HG03045 (cell line): ENCODE data around the gene DNAJC8.

ENCODE experiments used
- ATAC-seq: cut with Tn5 transposase; IDR thresholded peaks from one replicate; pipeline ENCODE4 v1.9.1; 2021; ENCODE audit warnings: mild to moderate bottlenecking, moderate library complexity; ENCODE audit not compliant: unreplicated experiment

DNAJC8 gene, protein sequence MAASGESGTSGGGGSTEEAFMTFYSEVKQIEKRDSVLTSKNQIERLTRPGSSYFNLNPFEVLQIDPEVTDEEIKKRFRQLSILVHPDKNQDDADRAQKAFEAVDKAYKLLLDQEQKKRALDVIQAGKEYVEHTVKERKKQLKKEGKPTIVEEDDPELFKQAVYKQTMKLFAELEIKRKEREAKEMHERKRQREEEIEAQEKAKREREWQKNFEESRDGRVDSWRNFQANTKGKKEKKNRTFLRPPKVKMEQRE

GRCh38 chr1:28232558-28233263 lies at the start of gene DNAJC8:
Gene DNAJC8 (minus strand): TSS chr1:28233029. CDS start chr1:28232998, 31 bp downstream.
- ATAC-seq: peak; percentile 43

GRCh38 chr1:28281608-28282425 lies 49.0 kb upstream of the DNAJC8 start:
- no peak for ATAC-seq

GRCh38 chr1:28280977-28281381 lies 48.1 kb upstream of the DNAJC8 start:
- ATAC-seq: no peak

DNA sequence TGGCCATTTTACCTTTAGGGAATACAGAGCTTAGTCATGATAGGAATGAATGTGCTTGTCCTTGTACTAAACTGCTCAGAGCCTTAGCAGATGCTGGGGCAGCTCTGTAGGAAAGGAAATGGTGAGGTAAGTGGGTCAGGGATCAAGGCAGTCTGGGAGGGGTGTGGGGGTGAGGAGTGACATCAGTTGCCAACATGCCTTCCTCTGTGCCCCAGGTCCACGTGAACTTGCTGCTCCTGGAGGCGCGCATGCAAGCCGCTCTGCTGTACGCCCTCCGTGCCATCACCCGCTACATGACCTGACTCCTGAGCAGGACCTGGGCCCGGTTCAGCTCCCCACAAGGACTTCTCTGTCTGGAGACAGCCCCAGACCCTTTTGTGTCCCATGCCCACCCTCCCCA lies 47.7 kb upstream of the DNAJC8 start:
- ATAC-seq: no peak

- no peak for ATAC-seq
These were observed 46.9 kb upstream of the DNAJC8 start for GRCh38 chr1:28279721-28280120.

DNA sequence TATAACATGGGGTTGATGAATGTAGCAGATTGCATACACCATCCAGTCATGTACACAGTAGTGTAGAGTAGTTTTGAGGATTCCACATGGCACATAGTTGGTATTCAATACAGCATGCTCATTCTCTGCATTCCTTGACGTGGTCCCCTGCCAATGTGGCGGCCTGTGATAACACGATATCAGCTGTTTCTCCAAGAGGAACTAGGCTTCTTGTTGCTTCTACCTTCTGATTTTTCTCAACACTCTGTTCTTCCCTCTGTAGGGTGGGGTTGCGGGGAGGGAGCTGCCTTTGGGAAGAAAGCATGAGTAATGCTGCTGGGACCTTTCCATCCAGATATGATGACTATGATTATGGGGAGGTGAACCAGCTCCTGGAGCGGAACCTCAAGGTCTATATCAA lies 45.9 kb upstream of the DNAJC8 start:
- no peak for ATAC-seq

GRCh38 chr1:28273216-28273860 lies 40.5 kb upstream of the DNAJC8 start:
- no peak for ATAC-seq

DNA sequence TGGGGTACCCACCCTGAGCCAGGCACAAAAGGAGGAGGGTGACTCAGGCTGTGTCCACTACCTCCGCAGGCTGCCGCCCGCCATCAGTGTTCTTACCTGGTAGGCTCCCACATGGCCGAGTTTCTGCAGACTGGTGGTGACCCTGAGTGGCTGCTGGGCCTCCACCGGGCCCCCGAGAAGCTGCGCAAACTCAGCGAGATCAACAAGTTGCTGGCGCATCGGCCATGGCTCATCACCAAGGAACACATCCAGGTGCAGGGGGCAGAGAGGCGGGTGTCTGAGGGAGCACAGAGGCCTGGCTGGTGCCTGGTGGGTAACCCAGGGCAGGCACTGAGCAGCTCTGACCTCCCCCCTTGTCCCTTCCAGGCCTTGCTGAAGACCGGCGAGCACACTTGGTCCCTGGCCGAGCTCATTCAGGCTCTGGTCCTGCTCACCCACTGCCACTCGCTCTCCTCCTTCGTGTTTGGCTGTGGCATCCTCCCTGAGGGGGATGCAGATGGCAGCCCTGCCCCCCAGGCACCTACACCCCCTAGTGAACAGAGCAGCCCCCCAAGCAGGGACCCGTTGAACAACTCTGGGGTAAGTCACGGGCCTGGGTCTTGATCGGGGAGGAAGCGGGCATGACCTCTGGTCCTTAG lies 39.5 kb upstream of the DNAJC8 start:
- ATAC-seq: no peak

DNA sequence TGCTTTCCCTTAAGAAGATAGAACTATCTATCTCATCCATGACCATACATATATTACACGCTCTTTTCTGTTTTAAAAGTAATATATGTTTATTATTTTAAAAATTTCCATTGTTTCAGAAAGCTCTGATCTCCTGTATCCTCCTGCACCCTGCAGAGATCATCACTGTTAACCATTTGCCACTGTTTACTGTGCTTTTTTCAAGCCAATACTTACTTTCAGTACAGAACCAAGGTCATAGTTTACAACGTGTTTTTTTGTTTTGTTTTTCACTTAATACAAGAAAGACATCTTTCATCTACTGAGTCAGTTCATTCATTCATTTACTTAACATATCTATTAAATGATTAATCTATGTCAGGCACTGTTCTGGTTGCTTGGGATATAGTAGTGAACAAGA lies 36.7 kb upstream of the DNAJC8 start:
- ATAC-seq: no peak

GRCh38 chr1:28267633-28268032 lies 34.8 kb upstream of the DNAJC8 start:
- no peak for ATAC-seq

DNA sequence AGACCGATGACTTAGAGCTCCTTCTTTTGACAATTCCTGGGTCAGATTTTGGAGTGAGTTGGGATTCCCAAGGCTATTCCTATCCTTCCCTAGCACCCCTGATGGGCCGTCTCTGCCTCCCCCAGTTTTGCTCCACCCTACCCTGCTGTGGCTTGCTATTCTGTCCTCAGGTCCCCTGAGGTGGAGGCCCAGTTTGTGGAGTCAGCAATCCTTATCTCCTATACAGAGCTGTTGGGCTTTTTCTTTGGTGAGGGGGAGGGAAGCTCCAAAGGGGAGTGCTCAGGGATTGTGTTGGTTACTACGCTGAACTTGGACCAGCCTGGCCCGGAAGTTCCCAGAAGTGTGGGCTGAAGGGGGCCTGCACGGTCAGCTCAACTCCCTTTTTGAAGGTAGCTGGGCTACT lies 34.1 kb upstream of the DNAJC8 start:
- ATAC-seq: no peak

GRCh38 chr1:28265577-28265976 lies 32.7 kb upstream of the DNAJC8 start:
- ATAC-seq: no peak

DNA sequence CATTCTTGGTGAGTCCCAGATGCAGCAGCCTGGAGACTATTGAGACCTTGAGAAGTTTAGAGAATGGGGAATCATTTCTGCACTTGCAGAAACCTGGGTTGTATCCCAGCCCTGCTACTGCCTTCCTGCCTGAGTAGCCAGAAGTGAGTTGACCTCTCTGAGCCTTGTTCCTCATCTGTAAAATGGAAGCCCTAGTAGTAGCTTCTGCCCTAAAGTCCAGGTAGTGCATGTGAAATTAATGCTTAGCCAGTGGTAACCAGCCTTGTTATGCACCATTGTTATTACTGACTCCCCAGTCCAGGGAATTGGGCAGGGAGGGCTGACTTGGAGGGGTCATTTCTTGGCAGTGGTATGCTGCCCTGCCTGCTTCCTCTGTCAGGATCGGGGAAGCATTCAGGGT lies 32.1 kb upstream of the DNAJC8 start:
- no peak for ATAC-seq

- no peak for ATAC-seq
These were observed 28.0 kb upstream of the DNAJC8 start for GRCh38 chr1:28260803-28261174.

DNA sequence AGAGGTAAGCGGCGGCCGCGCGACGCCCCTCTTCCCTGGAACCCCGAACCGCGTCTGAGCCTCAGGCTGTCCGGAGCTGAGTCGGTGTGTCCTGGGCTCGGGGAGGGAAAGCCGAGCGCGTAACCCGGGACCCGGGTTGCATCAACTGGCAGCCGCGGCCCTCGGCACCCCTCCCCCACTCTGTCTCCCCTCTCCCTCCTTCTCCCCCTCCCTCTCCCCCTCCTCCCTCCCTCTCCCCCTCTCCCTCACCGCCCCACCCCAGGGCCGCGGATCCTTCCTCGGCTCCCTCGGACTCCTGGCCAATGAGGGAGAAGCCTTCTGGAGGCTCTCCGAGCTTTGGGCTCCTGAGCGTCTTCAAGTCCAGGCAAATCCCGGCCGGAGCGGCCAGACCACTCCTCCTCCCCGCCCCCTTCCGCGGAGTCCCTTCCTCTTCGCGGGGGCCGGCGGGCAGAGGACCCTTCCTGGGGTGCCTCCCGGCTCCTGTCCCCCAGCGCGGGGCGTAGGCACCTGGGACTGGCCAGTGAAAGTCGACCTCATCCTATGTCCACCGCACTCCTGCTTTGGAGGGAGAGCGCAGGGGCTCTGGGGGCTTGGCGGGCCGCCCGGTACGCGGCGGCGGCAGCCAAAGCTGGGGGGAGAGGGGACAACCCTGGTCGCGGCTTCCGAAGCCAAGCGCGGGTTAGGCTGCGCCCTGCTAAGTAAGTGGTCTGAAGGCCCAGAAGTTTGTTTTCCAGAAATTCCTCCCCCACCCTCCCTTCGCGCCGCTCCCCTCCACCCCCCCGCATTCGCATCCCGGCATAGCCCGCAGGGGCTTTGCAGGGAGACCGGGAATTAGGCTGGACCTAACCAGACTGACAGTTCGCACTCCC lies 27.3 kb upstream of the DNAJC8 start:
- ATAC-seq: peak; percentile 12

- ATAC-seq: peak; percentile 94
These were observed 26.6 kb upstream of the DNAJC8 start, which contains the start of gene SESN2 for GRCh38 chr1:28259252-28259933. Gene SESN2 (plus strand): TSS chr1:28259518. CDS start chr1:28259848, 330 bp downstream.

GRCh38 chr1:28258628-28259251 lies 25.9 kb upstream of the DNAJC8 start:
- ATAC-seq: no peak

GRCh38 chr1:28257736-28258135 lies 24.9 kb upstream of the DNAJC8 start:
- ATAC-seq: no peak
